Activated T-helper 2 cell treated with anti-CD3 and anti-CD28 coated beads, Interferon-gamma antibody, Interleukin-2, Interleukin-4, amounts not matched to agents 10 μg/mL and 5 μg/mL and 100 μg/mL, durations not matched to agents 14 hours and 24 hours and 36 hours (primary cell): ENCODE measurements around the gene PRSS3. TPM values are rescaled to one million over a fixed set of nuclear protein-coding genes. Genes with fewer than 3 reads are reported as not detected.
"Not testable (repeated sequence)": the region's sequence is repeated elsewhere in the genome, so short reads cannot be mapped to it uniquely, and the experiment has no call there.

Source experiments
- DNase-seq: peaks from one replicate; pipeline ENCODE4 v3.0.0; 2021; ENCODE audit warnings: low spot score
- H3K27ac Mint-ChIP-seq: one replicate; pipeline ENCODE4 v1.8.0; 2021; ENCODE audit warnings: mixed read lengths
- H3K27me3 Mint-ChIP-seq: one replicate; pipeline ENCODE4 v1.8.0; 2021; ENCODE audit warnings: low read depth, mixed read lengths
- H3K36me3 Mint-ChIP-seq: one replicate; pipeline ENCODE4 v1.8.0; 2021; ENCODE audit warnings: low read depth, mixed read lengths
- H3K4me1 Mint-ChIP-seq: one replicate; pipeline ENCODE4 v1.8.0; 2021; ENCODE audit warnings: low read depth, mixed read lengths
- H3K4me3 Mint-ChIP-seq: one replicate; pipeline ENCODE4 v1.8.0; 2021; ENCODE audit warnings: low read depth, mild to moderate bottlenecking, moderate library complexity, mixed read lengths
- H3K9me3 Mint-ChIP-seq: one replicate; pipeline ENCODE4 v1.8.0; 2021; ENCODE audit warnings: mixed read lengths
- intact Hi-C: fragments of 100-400 bp; cut with micrococcal nuclease; formaldehyde crosslinking; loops from one replicate; pipeline ENCODE4 v1.15.1; 2023
- total RNA-seq: library from RNA; stranded (reverse); gene quantifications from 2 replicates; pipeline ENCODE4 v1.2.3, GENCODE V29; 2022

PRSS3 gene
- total RNA-seq, 1 donor from 2014 or later, result not detected

DNA sequence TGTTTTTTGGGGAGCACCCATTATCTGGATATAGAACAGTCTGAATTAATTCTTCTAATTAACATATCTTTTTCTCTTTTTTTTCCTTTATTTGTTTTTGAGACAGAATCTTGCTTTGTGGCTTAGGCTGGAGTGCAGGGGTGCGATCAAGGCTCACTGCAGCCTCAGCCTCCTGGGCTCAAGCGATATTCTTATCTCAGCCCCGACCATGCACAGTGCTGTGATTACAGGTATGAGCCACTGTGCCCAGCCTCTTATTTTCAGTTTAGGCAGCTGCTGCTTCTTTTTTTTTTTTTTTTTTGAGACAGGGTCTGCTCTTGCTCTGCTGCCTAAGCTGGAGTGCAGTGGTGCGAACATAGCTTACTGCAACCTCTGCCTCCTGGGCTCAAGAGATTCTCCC is 41.8 kb downstream of the PRSS3 start:
- intact Hi-C loops, result no loop called here
- no peak overlapping the region for H3K4me3 Mint-ChIP-seq
- no peak overlapping the region for H3K27ac Mint-ChIP-seq
- H3K4me1 Mint-ChIP-seq, result peaks cover 13% of the 10 kb centered on the region
- no peaks in the 10 kb centered on the region for H3K36me3 Mint-ChIP-seq
- H3K27me3 Mint-ChIP-seq, result no peaks in the 10 kb centered on the region
- DNase-seq, result no peak
- no peaks in the 10 kb centered on the region for H3K9me3 Mint-ChIP-seq

DNA sequence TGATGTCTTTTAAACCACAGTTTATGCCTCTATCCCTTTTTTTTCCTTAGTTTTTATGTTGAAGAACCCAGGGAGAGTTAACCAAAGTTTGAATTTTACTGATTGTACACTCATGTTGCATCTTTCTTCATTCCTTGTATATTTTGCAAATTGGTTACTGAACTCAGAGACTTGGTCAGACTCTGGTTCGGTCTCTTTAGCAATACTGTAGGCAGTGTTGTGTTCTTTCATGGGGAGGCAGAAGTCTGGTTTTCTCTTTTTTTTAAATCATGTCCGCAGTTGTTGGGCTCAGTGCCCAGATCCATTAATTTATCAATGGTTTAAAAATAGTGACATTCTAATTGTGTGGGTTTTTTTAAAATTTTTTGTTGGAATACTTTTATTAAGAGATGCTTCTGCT is 45.0 kb downstream of the PRSS3 start:
- H3K4me3 Mint-ChIP-seq, result no peak overlapping the region
- H3K27ac Mint-ChIP-seq, result no peak overlapping the region
- DNase-seq, result no peak
- H3K4me1 Mint-ChIP-seq, result peaks cover 16% of the 10 kb centered on the region
- H3K9me3 Mint-ChIP-seq, result no peaks in the 10 kb centered on the region
- intact Hi-C loops, result no loop called here
- no peaks in the 10 kb centered on the region for H3K36me3 Mint-ChIP-seq
- H3K27me3 Mint-ChIP-seq, result no peaks in the 10 kb centered on the region

GRCh38 chr9:33843312-33843961 is 48.1 kb downstream of the PRSS3 start:
- H3K27me3 Mint-ChIP-seq, result no peaks in the 10 kb centered on the region
- no peak overlapping the region for H3K4me3 Mint-ChIP-seq
- H3K27ac Mint-ChIP-seq, result no peak overlapping the region
- DNase-seq, result no peak
- intact Hi-C loops, result no loop called here
- H3K9me3 Mint-ChIP-seq, result no peaks in the 10 kb centered on the region
- peaks cover 16% of the 10 kb centered on the region for H3K4me1 Mint-ChIP-seq
- H3K36me3 Mint-ChIP-seq, result peaks cover 4% of the 10 kb centered on the region

DNA sequence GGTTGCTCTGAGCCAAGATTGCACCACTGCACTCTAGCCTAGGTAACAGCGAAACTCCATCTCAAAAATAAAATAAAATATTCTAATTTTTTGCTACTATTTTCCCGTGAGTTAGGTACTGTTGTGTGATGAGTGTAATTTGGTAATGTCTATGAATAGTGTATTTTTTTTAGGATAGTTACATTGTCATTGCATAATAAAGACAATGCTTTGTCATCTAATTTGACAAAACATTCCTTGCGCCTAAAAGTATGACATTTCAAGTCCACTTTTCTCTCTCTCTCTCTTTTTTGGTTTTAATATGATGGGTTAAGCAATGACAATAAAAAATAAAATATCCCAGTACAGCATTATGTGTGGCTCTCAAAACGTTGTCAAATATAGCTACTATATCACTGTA is 50.9 kb downstream of the PRSS3 start:
- H3K27ac Mint-ChIP-seq, result no peak overlapping the region
- peaks cover 14% of the 10 kb centered on the region for H3K4me1 Mint-ChIP-seq
- intact Hi-C loops, result no loop called here
- no peak for DNase-seq
- H3K4me3 Mint-ChIP-seq, result no peak overlapping the region
- peaks cover 4% of the 10 kb centered on the region for H3K36me3 Mint-ChIP-seq
- no peaks in the 10 kb centered on the region for H3K9me3 Mint-ChIP-seq
- H3K27me3 Mint-ChIP-seq, result no peaks in the 10 kb centered on the region

DNA sequence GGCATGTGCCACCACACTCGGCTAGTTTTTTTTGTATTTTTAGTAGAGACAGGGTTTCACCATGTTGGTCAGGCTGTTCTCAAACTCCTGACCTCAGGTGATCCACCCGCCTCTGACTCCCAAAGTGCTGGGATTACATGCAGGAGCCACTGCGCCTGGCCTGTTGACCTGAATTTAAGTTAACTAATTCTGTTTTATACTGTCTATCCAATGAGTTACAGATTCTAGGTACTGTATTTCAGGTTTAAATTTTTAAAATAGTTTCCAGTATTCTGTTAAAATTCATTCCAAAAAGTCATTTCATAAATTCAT is 52.5 kb downstream of the PRSS3 start:
- H3K36me3 Mint-ChIP-seq, intact Hi-C loops, H3K4me3 Mint-ChIP-seq, H3K9me3 Mint-ChIP-seq, H3K27ac Mint-ChIP-seq, H3K27me3 Mint-ChIP-seq, DNase-seq: not testable (repeated sequence)
- H3K4me1 Mint-ChIP-seq, result peaks cover 12% of the 10 kb centered on the region

Other genes starting within 250 kb of the PRSS3 start
- gene UBE2R2, start 21.6 kb downstream of the PRSS3 start, total RNA-seq, result 43.1 and 44.1 TPM in 2 replicates